K562 (cell line): ENCODE data around the gene MROH2B. TPM values are rescaled to one million over a fixed set of nuclear protein-coding genes. Genes with fewer than 3 reads are reported as not detected.

Experiments
- ATAC-seq: fragments of 200-7000 bp; cut with Tn5 transposase; 3 replicates; pipeline ENCODE4 v1.9.1; 2020; ENCODE audit warnings: moderate library complexity
- BruUV-seq: library from RNA; stranded (reverse); fragments of 400-500 nt; replicated peaks from 2 replicates; lab custom pipeline; 2021; lab: Mats Ljungman, UMichigan
- CTCF ChIA-PET: fragments of 300-600 bp; formaldehyde crosslinking; extraction: SDS; loops from one replicate; lab custom pipeline; 2021; ENCODE audit warnings: low intra/inter-chr PET ratio; lab: Yijun Ruan, JAX
- POLR2A ChIA-PET: fragments of 300-600, 350-650 bp; sonication (Branson Sonifier 250); formaldehyde crosslinking; extraction: SDS; loops from one replicate; lab custom pipeline; 2021; ENCODE audit warnings: antibody characterized with exemption, inconsistent platforms; lab: Yijun Ruan, JAX
- DNase-seq, 4 experiments: peaks; one replicate each; pipeline versions ENCODE4 v3.0.0 to v3.0.0-alpha.2; 2011 to 2018; ENCODE audit warnings: low spot score in 3 of 4, mixed read lengths in 3 of 4; ENCODE audit errors: extremely low read depth in 1 of 4
- FAIRE-seq: peaks from 2 replicates; lab custom pipeline; 2011; peaks lifted over from hg19 to GRCh38; lab: Jason Lieb, UNC
- H2AFZ ChIP-seq: 2 replicates; pipeline ENCODE4 v1.6.0; 2011; ENCODE audit warnings: low read depth, low read length, control low read depth, inconsistent platforms
- H3K27ac ChIP-seq: fragments of 200-600 bp; 3 replicates; pipeline ENCODE4 v1.8.0; 2011; ENCODE audit warnings: low read depth, mild to moderate bottlenecking, control low read depth, inconsistent platforms, low read length, moderate library complexity, mixed read lengths; ENCODE audit errors: extremely low read depth
- H3K27me3 ChIP-seq, 2 experiments: fragments of 300-600 bp in 1 of 2; 2 replicates in 1 of 2; 3 replicates in 1 of 2; pipeline versions ENCODE4 v1.6.0 to v1.8.0; 2011; ENCODE audit warnings: inconsistent platforms in 2 of 2, low read length in 2 of 2, mild to moderate bottlenecking in 1 of 2, mixed read lengths in 1 of 2, moderate library complexity in 1 of 2; ENCODE audit not compliant: control insufficient read depth in 2 of 2, insufficient read depth in 2 of 2
- H3K36me3 ChIP-seq: fragments of 300-600 bp; 3 replicates; pipeline ENCODE4 v1.8.0; 2011; ENCODE audit warnings: mild to moderate bottlenecking, low read length, inconsistent platforms; ENCODE audit not compliant: control insufficient read depth, insufficient read depth
- H3K4me1 ChIP-seq, 2 experiments: fragments of 200-600 bp in 1 of 2; replicated peaks in 1 of 2; 2 replicates in 1 of 2; 3 replicates in 1 of 2; pipeline versions ENCODE4 v1.5.1 to v1.8.0; 2011; ENCODE audit warnings: inconsistent platforms in 2 of 2, low read length in 2 of 2, mild to moderate bottlenecking in 1 of 2, mixed read lengths in 1 of 2, moderate library complexity in 1 of 2; ENCODE audit not compliant: control insufficient read depth in 2 of 2, insufficient read depth in 2 of 2
- H3K4me2 ChIP-seq: 2 replicates; pipeline ENCODE4 v1.6.1; 2011; ENCODE audit warnings: low read length, control low read depth, inconsistent platforms, mixed read lengths; ENCODE audit not compliant: insufficient read depth
- H3K4me3 ChIP-seq: fragments of 200-600 bp; sonication (generic), shearing (Covaris generic); 2 replicates; pipeline ENCODE4 v1.5.1; 2016; ENCODE audit warnings: control low read depth, inconsistent platforms
- H3K79me2 ChIP-seq: fragments of 200-600 bp; 3 replicates; pipeline ENCODE4 v1.8.0; 2011; ENCODE audit warnings: low read length, inconsistent platforms; ENCODE audit not compliant: control insufficient read depth, insufficient read depth
- H3K9ac ChIP-seq, 2 experiments: 2 replicates each; pipeline versions ENCODE4 v1.6.0 to v1.6.1; 2011; ENCODE audit warnings: low read depth in 2 of 2, low read length in 2 of 2, control low read depth in 1 of 2, inconsistent platforms in 1 of 2, mild to moderate bottlenecking in 1 of 2, mixed read lengths in 1 of 2; ENCODE audit not compliant: insufficient read depth in 1 of 2
- H3K9me1 ChIP-seq: one replicate; pipeline ENCODE4 v1.6.0; 2011; ENCODE audit warnings: inconsistent platforms, mild to moderate bottlenecking, low read length, moderate library complexity; ENCODE audit not compliant: control insufficient read depth, insufficient read depth
- H3K9me3 ChIP-seq: replicated peaks from 2 replicates; pipeline ENCODE4 v1.5.1; 2011; ENCODE audit warnings: low read depth, low read length, inconsistent platforms; ENCODE audit not compliant: control insufficient read depth, insufficient read depth
- H4K20me1 ChIP-seq: replicated peaks from 2 replicates; pipeline ENCODE4 v1.6.1; 2011; ENCODE audit warnings: low read length, inconsistent platforms, mixed read lengths; ENCODE audit not compliant: control insufficient read depth, insufficient read depth
- CHCHD3 ChIP-seq: fragments of 250-450 bp; sonication (Bioruptor Pico); IDR thresholded peaks from 2 replicates; pipeline ENCODE4 v2.1.2; 2022; ENCODE audit warnings: mild to moderate bottlenecking
- E2F4 ChIP-seq: sonication (generic); formaldehyde crosslinking; IDR thresholded peaks from 2 replicates; pipeline ENCODE4 v1.8.0; 2022; ENCODE audit warnings: mild to moderate bottlenecking, low read depth, missing genetic modification reagents
- PTTG1 ChIP-seq: fragments of 450-650 bp; IDR thresholded peaks from 2 replicates; pipeline ENCODE4 v1.6.1; 2016; ENCODE audit warnings: low read depth, mild to moderate bottlenecking, missing genetic modification characterization, missing compliant biosample characterization
- SPI1 ChIP-seq: IDR thresholded peaks from 2 replicates; pipeline ENCODE4 v1.6.1; 2011; ENCODE audit warnings: low read depth, low read length, control low read depth, borderline replicate concordance
- ZKSCAN8 ChIP-seq: fragments of 200-800 bp; sonication (Bioruptor generic); IDR thresholded peaks from 2 replicates; pipeline ENCODE4 v1.6.1; 2016; ENCODE audit warnings: missing genetic modification characterization, missing compliant biosample characterization
- ZNF143 ChIP-seq: sonication (generic); formaldehyde crosslinking; IDR thresholded peaks from 2 replicates; pipeline ENCODE4 v1.9.0; 2022; ENCODE audit warnings: mild to moderate bottlenecking, missing genetic modification reagents
- WGBS: fragments of 100-300 bp; shearing (Covaris generic); methylation state at CpG from one replicate; pipeline ENCODE4 v1.1.6; 2016; ENCODE audit warnings: low coverage, mixed read lengths; ENCODE audit not compliant: insufficient coverage; ENCODE audit errors: missing lambda C conversion rate; 5-methylcytosine and 5-hydroxymethylcytosine counted together
- in situ Hi-C: fragments of 300-500 bp; cut with MboI; formaldehyde crosslinking; loops from 4 replicates; pipeline ENCODE4 v1.15.0; 2018; ENCODE audit warnings: inconsistent platforms, mixed read lengths
- intact Hi-C: fragments of 100-400 bp; cut with micrococcal nuclease; formaldehyde crosslinking; loops from 2 replicates; pipeline ENCODE4 v1.14.2; 2022
- polyA plus RNA-seq, 8 experiments: library from polyadenylated mRNA; depleted of rRNA in 4 of 8; stranded (reverse) in 5 of 8; unstranded in 3 of 8; fragments of >200 nt; fragmentation: Nextera tagmentation in 2 of 8; fragmentation: Illumina TruSeq in 1 of 8; extraction: Ambion mirVana in 2 of 8; extraction: Trizol in 1 of 8; gene quantifications; 2 replicates each; pipeline versions ENCODE4 v1.2.1 to v1.2.3, GENCODE V29; 2011 to 2014; ENCODE audit warnings: inconsistent platforms in 1 of 8, missing spikeins in 1 of 8
- total RNA-seq, 7 experiments: library from RNA; depleted of rRNA in 6 of 7; stranded (reverse); fragments of >200 nt in 6 of 7; fragmentation: Illumina TruSeq in 2 of 7; extraction: Trizol in 2 of 7; gene quantifications; 2 replicates each; pipeline versions ENCODE4 v1.2.1 to v1.2.3, GENCODE V29; 2011 to 2021; ENCODE audit warnings: low replicate concordance in 1 of 7

The MROH2B gene
- total and polyA plus RNA-seq, 9 of the 15 experiments (the other 6 are each of a cell fraction or from before 2014, with no cell fraction given): not detected

GRCh38 chr5:41112486-41113455, 41.6 kb upstream of the MROH2B start:
- FAIRE-seq (no peak), DNase-seq (no peak), ATAC-seq (no peak)
- TF ChIP-seq ZKSCAN8: no peak
- TF ChIP-seq PTTG1 (tag): no peak
- no peak for TF ChIP-seq ZNF143 (CRISPR knock-in tag)
- TF ChIP-seq E2F4 (CRISPR knock-in tag): no peak
- no peak for TF ChIP-seq SPI1
- no peak for TF ChIP-seq CHCHD3 (CRISPR knock-in tag)
- CTCF ChIA-PET: no interaction called here
- H2AFZ ChIP-seq: no peak overlapping the region
- no TSS peak for BruUV-seq
- H3K4me3 ChIP-seq: no peak overlapping the region
- WGBS: 3% methylated on average over 2 of the region's 2 CpGs
- H3K27me3 ChIP-seq: no peaks in the 10 kb centered on the region
- no peaks in the 10 kb centered on the region for H3K9me1 ChIP-seq
- in situ Hi-C loops (no loop called here), intact Hi-C loops (no loop called here)
- no peak overlapping the region for H3K27ac ChIP-seq
- H3K4me2 ChIP-seq: no peak overlapping the region
- no peaks in the 10 kb centered on the region for H3K36me3 ChIP-seq
- no peaks in the 10 kb centered on the region for H3K4me1 ChIP-seq
- POLR2A ChIA-PET: no interaction called here
- H4K20me1 ChIP-seq: no peaks in the 10 kb centered on the region
- no peaks in the 10 kb centered on the region for H3K9me3 ChIP-seq
- H3K79me2 ChIP-seq: no peaks in the 10 kb centered on the region
- H3K9ac ChIP-seq: no peak overlapping the region
